Right lobe of liver (tissue), 6 donors: ENCODE data around the gene SPATA13. TPM values are rescaled to one million over a fixed set of nuclear protein-coding genes. Genes with fewer than 3 reads are reported as not detected.

Source experiments
- ATAC-seq, 4 donors: fragments of 200-7000 bp; cut with Tn5 transposase; one replicate each; pipeline ENCODE4 v1.9.1; 2020; ENCODE audit warnings: mild to moderate bottlenecking in 4 of 4, moderate library complexity in 4 of 4
- DNase-seq, 3 donors: peaks; one replicate each; pipeline ENCODE4 v3.0.0-alpha.2; 2020
- H3K27ac ChIP-seq, 3 donors: fragments of 200-600 bp; one replicate each; pipeline ENCODE4 v1.8.0; 2022
- H3K27me3 ChIP-seq, 2 donors: fragments of 200-600 bp; one replicate each; pipeline ENCODE4 v1.8.0; 2022
- H3K36me3 ChIP-seq, 4 donors: fragments of 200-600 bp; sonication (generic) in 1 of 4; one replicate each; pipeline versions ENCODE4 v1.5.1 to v1.8.0; 2017 to 2022; ENCODE audit warnings: control low read depth in 1 of 4
- H3K4me1 ChIP-seq, 4 donors: fragments of 200-600 bp; sonication (generic) in 1 of 4; one replicate each; pipeline versions ENCODE4 v1.5.1 to v1.8.0; 2017 to 2022; ENCODE audit warnings: control low read depth in 1 of 4
- H3K4me3 ChIP-seq, 3 donors: fragments of 200-600 bp; one replicate each; pipeline ENCODE4 v1.8.0; 2022
- H3K9me3 ChIP-seq, 4 donors: fragments of 200-600 bp; sonication (generic) in 1 of 4; one replicate each; pipeline versions ENCODE4 v1.5.1 to v1.8.0; 2017 to 2022; ENCODE audit warnings: control low read depth in 1 of 4
- CTCF ChIP-seq, 4 donors: fragments of 200-600 bp in 3 of 4; fragments of 450-650 bp in 1 of 4; IDR thresholded peaks; one replicate each; pipeline versions ENCODE4 v1.5.1 to v1.8.0; 2016 to 2022; ENCODE audit warnings: antibody characterized with exemption in 4 of 4, mild to moderate bottlenecking in 2 of 4
- POLR2A ChIP-seq: fragments of 450-650 bp; IDR thresholded peaks from one replicate; pipeline ENCODE4 v1.6.1; 2017; ENCODE audit warnings: antibody characterized with exemption, mild to moderate bottlenecking
- WGBS: methylation state at CpG from one replicate; pipeline ENCODE4 v1.1.6; 2018; ENCODE audit warnings: low coverage, low lambda C conversion rate; ENCODE audit not compliant: insufficient coverage; ENCODE audit errors: missing lambda C conversion rate; 5-methylcytosine and 5-hydroxymethylcytosine counted together
- intact Hi-C, 2 donors: fragments of 100-400 bp; cut with DNase I; formaldehyde crosslinking; loops; one replicate each; pipeline versions ENCODE4 v1.11.2 to v1.14.1; 2022
- total RNA-seq, 6 experiments: library from RNA; depleted of rRNA in 2 of 6; stranded (reverse); fragments of >200 nt in 2 of 6; fragmentation: NEBNext Ultra II Directional in 3 of 6; extraction: Animal tissue kit (Norgen Biotek cat#: 25700) in 3 of 6; gene quantifications; one replicate each; pipeline versions ENCODE4 v1.1.0 to v1.2.4, GENCODE V29; 2016 to 2023
- donor health status: DM: no; HTN: yes; CAD: no.
- donor health status: DM: no; HTN: no; CAD: no.
- donor health status: DM: no; HTN: no; CAD: no.
- donor health status: DM: no; HTN: yes; CAD: no.
- donor health status: DM: no; HTN: yes; CAD: no.

Gene SPATA13
- total RNA-seq, 6 experiments from 2014 or later, result 21.5 to 39.9 (median 30.5) TPM

GRCh38 chr13:24134231-24134630 is 26.3 kb upstream of the SPATA13 start:
- DNase-seq (no peak), ATAC-seq (no peak)
- intact Hi-C loops, result no loop called here
- no CpG with 5 or more reads among the region's 7 CpGs for WGBS
- no peak for TF ChIP-seq POLR2A
- no peak for TF ChIP-seq CTCF (IDR thresholded peaks at IDR 0.05)
- no peak overlapping the region for H3K27ac ChIP-seq
- H3K27me3 ChIP-seq, result no peaks in the 10 kb centered on the region
- no peaks in the 10 kb centered on the region for H3K9me3 ChIP-seq
- H3K4me3 ChIP-seq, result no peak overlapping the region
- H3K36me3 ChIP-seq, result no peaks in the 10 kb centered on the region
- H3K4me1 ChIP-seq, result no peaks in the 10 kb centered on the region

- no peak overlapping the region for H3K4me3 ChIP-seq
- 74% methylated on average over 6 of the region's 6 CpGs for WGBS
- no peaks in the 10 kb centered on the region for H3K27me3 ChIP-seq
- no peak for TF ChIP-seq POLR2A
- no peak for TF ChIP-seq CTCF (IDR thresholded peaks at IDR 0.05)
- DNase-seq, result no peak
- no peaks in the 10 kb centered on the region for H3K36me3 ChIP-seq
- H3K9me3 ChIP-seq, result no peaks in the 10 kb centered on the region
- ATAC-seq, result no peak
- no peaks in the 10 kb centered on the region for H3K4me1 ChIP-seq
- intact Hi-C loops, result no loop called here
- H3K27ac ChIP-seq, result no peak overlapping the region
Measured at GRCh38 chr13:24134757-24135156, 25.8 kb upstream of the SPATA13 start.

GRCh38 chr13:24135674-24136300 is 24.7 kb upstream of the SPATA13 start:
- Histone ChIP-seq H3K27ac (no peak overlapping the region), H3K4me1 (no peaks in the 10 kb centered on the region), H3K36me3 (no peaks in the 10 kb centered on the region), H3K9me3 (no peaks in the 10 kb centered on the region), H3K27me3 (no peaks in the 10 kb centered on the region), H3K4me3 (no peak overlapping the region)
- TF ChIP-seq CTCF (IDR thresholded peaks at IDR 0.05) (no peak), POLR2A (no peak)
- no peak for DNase-seq
- ATAC-seq, result no peak
- WGBS, result 78% methylated on average over 4 of the region's 5 CpGs
- intact Hi-C loops, result no loop called here

- 86% methylated on average over 3 of the region's 5 CpGs for WGBS
- DNase-seq (no peak), ATAC-seq (no peak)
- Histone ChIP-seq H3K36me3 (no peaks in the 10 kb centered on the region), H3K9me3 (no peaks in the 10 kb centered on the region), H3K27ac (no peak overlapping the region), H3K27me3 (no peaks in the 10 kb centered on the region), H3K4me1 (no peaks in the 10 kb centered on the region), H3K4me3 (no peak overlapping the region)
- TF ChIP-seq POLR2A (no peak), CTCF (IDR thresholded peaks at IDR 0.05) (no peak)
- intact Hi-C loops, result no loop called here
Measured at GRCh38 chr13:24138911-24139310, 21.6 kb upstream of the SPATA13 start.
